HEK293 (cell line): ENCODE measurements around the gene HOXC10.

Source experiments
- CTCF ChIP-seq: fragments of 450-650 bp; formaldehyde crosslinking; IDR thresholded peaks from 2 replicates; pipeline ENCODE4 v1.5.1; 2016; ENCODE audit warnings: missing biosample characterization, missing genetic modification characterization
- PRDM1 ChIP-seq: fragments of 450-650 bp; formaldehyde crosslinking; IDR thresholded peaks from 2 replicates; pipeline ENCODE4; 2016; ENCODE audit warnings: missing biosample characterization, missing genetic modification characterization
- SETDB1 ChIP-seq: IDR thresholded peaks from one replicate; pipeline ENCODE4 v1.6.1; 2017; ENCODE audit warnings: mild to moderate bottlenecking, low read length, moderate library complexity, mixed read lengths; ENCODE audit not compliant: insufficient read length
- TCF7L2 ChIP-seq: IDR thresholded peaks from 2 replicates; pipeline ENCODE4 v1.6.1; 2011; ENCODE audit warnings: low read depth, mild to moderate bottlenecking, inconsistent platforms, low read length, moderate library complexity, borderline replicate concordance
- YY1 ChIP-seq: fragments of 450-650 bp; formaldehyde crosslinking; IDR thresholded peaks from 2 replicates; pipeline ENCODE4 v1.5.1; 2018; ENCODE audit warnings: missing biosample characterization, missing genetic modification characterization
- YY2 ChIP-seq: fragments of 450-650 bp; formaldehyde crosslinking; IDR thresholded peaks from 2 replicates; pipeline ENCODE4 v1.5.1; 2016; ENCODE audit warnings: missing biosample characterization, missing genetic modification characterization
- ZBTB21 ChIP-seq: fragments of 450-650 bp; formaldehyde crosslinking; IDR thresholded peaks from 2 replicates; pipeline ENCODE4 v1.5.1; 2017; ENCODE audit warnings: missing biosample characterization, missing genetic modification characterization
- ZBTB26 ChIP-seq: fragments of 450-650 bp; formaldehyde crosslinking; optimal IDR thresholded peaks from 2 replicates; pipeline ENCODE3; 2016; ENCODE audit warnings: missing biosample characterization, mild to moderate bottlenecking, missing genetic modification characterization
- ZNF133 ChIP-seq: fragments of 450-650 bp; formaldehyde crosslinking; IDR thresholded peaks from 2 replicates; pipeline ENCODE4 v1.5.1; 2016; ENCODE audit warnings: missing biosample characterization, missing genetic modification characterization
- ZNF596 ChIP-seq: fragments of 450-650 bp; IDR thresholded peaks from 2 replicates; pipeline ENCODE4 v1.5.0; 2018; ENCODE audit warnings: missing biosample characterization, mild to moderate bottlenecking, missing genetic modification characterization, moderate library complexity
- ZNF792 ChIP-seq: fragments of 450-650 bp; formaldehyde crosslinking; IDR thresholded peaks from 2 replicates; pipeline ENCODE4 v1.5.1; 2016; ENCODE audit warnings: missing biosample characterization, missing genetic modification characterization
- TF ChIP-seq, protein P1 (sequence below): fragments of 450-650 bp; formaldehyde crosslinking; IDR thresholded peaks from 2 replicates; pipeline ENCODE4 v1.5.1; 2016; ENCODE audit warnings: missing biosample characterization, missing genetic modification characterization
- TF ChIP-seq, protein P2 (sequence below): fragments of 450-650 bp; formaldehyde crosslinking; IDR thresholded peaks from 2 replicates; pipeline ENCODE4 v1.5.1; 2016; ENCODE audit warnings: missing biosample characterization, missing genetic modification characterization, low read depth
- TF ChIP-seq, protein P3 (sequence below): sonication (generic); formaldehyde crosslinking; IDR thresholded peaks from 2 replicates; pipeline ENCODE4 v1.8.1; 2022; ENCODE audit warnings: mild to moderate bottlenecking, moderate library complexity, missing genetic modification reagents

DNA sequence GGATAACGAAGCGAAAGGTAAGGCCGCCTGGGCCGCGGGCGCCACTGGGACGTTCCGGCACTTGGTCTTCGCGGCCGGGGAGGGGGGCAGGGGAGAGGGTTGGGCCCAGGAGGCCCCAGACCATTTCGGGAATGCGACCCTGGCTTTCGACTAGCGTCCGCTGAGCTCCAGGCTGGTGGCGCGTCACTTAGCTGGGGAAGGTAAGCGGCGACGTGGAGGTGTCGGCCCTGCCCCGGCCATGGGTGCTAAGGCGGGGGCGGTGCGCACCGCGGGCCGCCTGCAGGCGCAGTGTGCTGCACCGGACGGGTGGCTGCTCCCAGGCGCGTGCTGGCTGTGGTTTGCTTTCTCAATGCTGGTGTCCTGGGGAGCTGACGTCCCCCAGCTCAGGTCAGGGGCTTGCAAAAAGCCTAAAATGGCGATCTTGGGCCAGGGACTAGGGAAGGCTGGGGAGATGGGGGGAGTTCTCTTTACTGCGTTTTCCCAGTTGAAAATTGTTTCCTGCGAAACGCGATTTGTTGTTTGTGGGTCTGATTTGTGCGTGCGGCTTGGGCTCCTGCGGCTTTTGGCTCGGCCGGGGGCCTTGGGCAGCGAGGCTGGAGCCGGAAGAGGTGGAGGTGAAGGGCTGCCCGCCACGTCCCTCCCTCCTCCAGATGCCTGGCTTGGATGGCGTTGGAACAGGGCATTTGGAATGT is 1.2 kb downstream of the HOXC10 start:
- no peak for TF ChIP-seq YY1 (tag by site-specific recombination)
- no peak for TF ChIP-seq SETDB1
- TF ChIP-seq CTCF (tag by site-specific recombination): peak; percentile 20; the same call in 1 of the 2 replicates
- TF ChIP-seq ZBTB21 (tag by site-specific recombination): no peak
- 0 out of 2 replicates have a peak, but pooled peaks have one; percentile 43 for TF ChIP-seq YY2
- TF ChIP-seq ZNF133 (tag by site-specific recombination): no peak
- peak; percentile 56 for TF ChIP-seq ZBTB26 (tag by site-specific recombination)
- TF ChIP-seq, protein P1, sequence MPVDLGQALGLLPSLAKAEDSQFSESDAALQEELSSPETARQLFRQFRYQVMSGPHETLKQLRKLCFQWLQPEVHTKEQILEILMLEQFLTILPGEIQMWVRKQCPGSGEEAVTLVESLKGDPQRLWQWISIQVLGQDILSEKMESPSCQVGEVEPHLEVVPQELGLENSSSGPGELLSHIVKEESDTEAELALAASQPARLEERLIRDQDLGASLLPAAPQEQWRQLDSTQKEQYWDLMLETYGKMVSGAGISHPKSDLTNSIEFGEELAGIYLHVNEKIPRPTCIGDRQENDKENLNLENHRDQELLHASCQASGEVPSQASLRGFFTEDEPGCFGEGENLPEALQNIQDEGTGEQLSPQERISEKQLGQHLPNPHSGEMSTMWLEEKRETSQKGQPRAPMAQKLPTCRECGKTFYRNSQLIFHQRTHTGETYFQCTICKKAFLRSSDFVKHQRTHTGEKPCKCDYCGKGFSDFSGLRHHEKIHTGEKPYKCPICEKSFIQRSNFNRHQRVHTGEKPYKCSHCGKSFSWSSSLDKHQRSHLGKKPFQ (tag by site-specific recombination): no peak
- TF ChIP-seq ZNF792: no peak
- no peak for TF ChIP-seq ZNF596 (tag by site-specific recombination)
- TF ChIP-seq, protein P2, sequence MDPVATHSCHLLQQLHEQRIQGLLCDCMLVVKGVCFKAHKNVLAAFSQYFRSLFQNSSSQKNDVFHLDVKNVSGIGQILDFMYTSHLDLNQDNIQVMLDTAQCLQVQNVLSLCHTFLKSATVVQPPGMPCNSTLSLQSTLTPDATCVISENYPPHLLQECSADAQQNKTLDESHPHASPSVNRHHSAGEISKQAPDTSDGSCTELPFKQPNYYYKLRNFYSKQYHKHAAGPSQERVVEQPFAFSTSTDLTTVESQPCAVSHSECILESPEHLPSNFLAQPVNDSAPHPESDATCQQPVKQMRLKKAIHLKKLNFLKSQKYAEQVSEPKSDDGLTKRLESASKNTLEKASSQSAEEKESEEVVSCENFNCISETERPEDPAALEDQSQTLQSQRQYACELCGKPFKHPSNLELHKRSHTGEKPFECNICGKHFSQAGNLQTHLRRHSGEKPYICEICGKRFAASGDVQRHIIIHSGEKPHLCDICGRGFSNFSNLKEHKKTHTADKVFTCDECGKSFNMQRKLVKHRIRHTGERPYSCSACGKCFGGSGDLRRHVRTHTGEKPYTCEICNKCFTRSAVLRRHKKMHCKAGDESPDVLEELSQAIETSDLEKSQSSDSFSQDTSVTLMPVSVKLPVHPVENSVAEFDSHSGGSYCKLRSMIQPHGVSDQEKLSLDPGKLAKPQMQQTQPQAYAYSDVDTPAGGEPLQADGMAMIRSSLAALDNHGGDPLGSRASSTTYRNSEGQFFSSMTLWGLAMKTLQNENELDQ (tag by site-specific recombination): no peak
- no peak for TF ChIP-seq PRDM1
- TF ChIP-seq, protein P3, sequence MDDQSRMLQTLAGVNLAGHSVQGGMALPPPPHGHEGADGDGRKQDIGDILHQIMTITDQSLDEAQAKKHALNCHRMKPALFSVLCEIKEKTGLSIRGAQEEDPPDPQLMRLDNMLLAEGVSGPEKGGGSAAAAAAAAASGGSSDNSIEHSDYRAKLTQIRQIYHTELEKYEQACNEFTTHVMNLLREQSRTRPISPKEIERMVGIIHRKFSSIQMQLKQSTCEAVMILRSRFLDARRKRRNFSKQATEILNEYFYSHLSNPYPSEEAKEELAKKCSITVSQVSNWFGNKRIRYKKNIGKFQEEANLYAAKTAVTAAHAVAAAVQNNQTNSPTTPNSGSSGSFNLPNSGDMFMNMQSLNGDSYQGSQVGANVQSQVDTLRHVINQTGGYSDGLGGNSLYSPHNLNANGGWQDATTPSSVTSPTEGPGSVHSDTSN (CRISPR knock-in tag): no peak
- no peak for TF ChIP-seq TCF7L2
